ENCODE results near the gene HOXB5. TPM values are rescaled to one million over a fixed set of nuclear protein-coding genes. Genes with fewer than 3 reads are reported as not detected.
A peak's percentile ranks its signal among the peaks of the same experiment; 100 is the strongest.

Gene HOXB5
- total RNA-seq, 2 experiments from 2014 or later, result 0.20 TPM; not detected in 1

GRCh38 chr17:48567646-48568354 is 25.8 kb downstream of the HOXB5 start:
- peaks cover 5% of the 10 kb centered on the region for H3K36me3 Mint-ChIP-seq (ENCODE audit: low read depth)
- H3K27ac Mint-ChIP-seq, result no peak overlapping the region
- peaks cover 3% of the 10 kb centered on the region for H3K4me1 Mint-ChIP-seq
- H3K4me3 Mint-ChIP-seq, result no peak overlapping the region
- H3K27me3 Mint-ChIP-seq, result peaks cover 21% of the 10 kb centered on the region
- ChIA-PET CTCF (interaction anchor here (1.3 kb wide), 1 partner anchor 25 kb away, joined by 3 read pairs; no protein-coding TSS in a partner anchor), POLR2A (interaction anchor here (1.7 kb wide), 1 partner anchor 18 kb away, joined by 5 read pairs; no protein-coding TSS in a partner anchor)
- no peak for DNase-seq
- no peaks in the 10 kb centered on the region for H3K9me3 Mint-ChIP-seq

- Mint-ChIP-seq H3K27me3 (peaks cover 21% of the 10 kb centered on the region), H3K4me3 (no peak overlapping the region), H3K36me3 (ENCODE audit: low read depth) (peaks cover 9% of the 10 kb centered on the region), H3K9me3 (no peaks in the 10 kb centered on the region), H3K27ac (no peak overlapping the region), H3K4me1 (peaks cover 7% of the 10 kb centered on the region)
- POLR2A ChIA-PET, result interaction anchor here (1.7 kb wide), 1 partner anchor 18 kb away, joined by 5 read pairs; no protein-coding TSS in a partner anchor
- CTCF ChIA-PET, result interaction anchor here (1.3 kb wide), 1 partner anchor 26 kb away, joined by 3 read pairs; no protein-coding TSS in a partner anchor
- no peak for DNase-seq
Measured at GRCh38 chr17:48567209-48567608, 26.4 kb downstream of the HOXB5 start.

GRCh38 chr17:48566717-48567116 is 26.9 kb downstream of the HOXB5 start:
- ChIA-PET POLR2A (interaction anchor here (1.7 kb wide), 1 partner anchor 17 kb away, joined by 5 read pairs; no protein-coding TSS in a partner anchor), CTCF (interaction anchor here (0.8 kb wide), 1 partner anchor 215 kb away, joined by 3 read pairs; no protein-coding TSS in a partner anchor)
- H3K4me3 Mint-ChIP-seq, result no peak overlapping the region
- no peaks in the 10 kb centered on the region for H3K9me3 Mint-ChIP-seq
- no peak overlapping the region for H3K27ac Mint-ChIP-seq
- no peak for DNase-seq
- H3K36me3 Mint-ChIP-seq (ENCODE audit: low read depth), result peaks cover 9% of the 10 kb centered on the region
- H3K27me3 Mint-ChIP-seq, result peaks cover 21% of the 10 kb centered on the region
- H3K4me1 Mint-ChIP-seq, result peaks cover 12% of the 10 kb centered on the region

GRCh38 chr17:48565925-48566710 is 27.5 kb downstream of the HOXB5 start:
- H3K4me1 Mint-ChIP-seq, result peaks cover 18% of the 10 kb centered on the region
- no peak overlapping the region for H3K4me3 Mint-ChIP-seq
- peaks cover 21% of the 10 kb centered on the region for H3K27me3 Mint-ChIP-seq
- POLR2A ChIA-PET, result interaction anchor here (1.7 kb wide), 1 partner anchor 17 kb away, joined by 5 read pairs; no protein-coding TSS in a partner anchor
- H3K36me3 Mint-ChIP-seq (ENCODE audit: low read depth), result peaks cover 9% of the 10 kb centered on the region
- CTCF ChIA-PET, result interaction anchor here (0.6 to 0.8 kb wide), 3 partner anchors 214 to 382 kb away, joined by 3 read pairs; no protein-coding TSS in a partner anchor
- H3K9me3 Mint-ChIP-seq, result no peaks in the 10 kb centered on the region
- DNase-seq, result no peak
- no peak overlapping the region for H3K27ac Mint-ChIP-seq

- H3K27me3 Mint-ChIP-seq, result peaks cover 21% of the 10 kb centered on the region
- H3K36me3 Mint-ChIP-seq (ENCODE audit: low read depth), result peaks cover 9% of the 10 kb centered on the region
- H3K4me3 Mint-ChIP-seq, result no peak overlapping the region
- ChIA-PET CTCF (interaction anchor here (0.5 to 0.7 kb wide), 2 partner anchors 94 to 232 kb away, joined by 3 to 5 read pairs; no protein-coding TSS in a partner anchor), POLR2A (no interaction called here)
- peaks cover 19% of the 10 kb centered on the region for H3K4me1 Mint-ChIP-seq
- H3K9me3 Mint-ChIP-seq, result no peaks in the 10 kb centered on the region
- no peak for DNase-seq
- H3K27ac Mint-ChIP-seq, result no peak overlapping the region
Measured at GRCh38 chr17:48565022-48565554, 28.5 kb downstream of the HOXB5 start.

GRCh38 chr17:48564188-48565021 is 29.2 kb downstream of the HOXB5 start:
- Mint-ChIP-seq H3K4me3 (no peak overlapping the region), H3K27me3 (peaks cover 17% of the 10 kb centered on the region), H3K27ac (no peak overlapping the region), H3K9me3 (no peaks in the 10 kb centered on the region), H3K4me1 (peaks cover 19% of the 10 kb centered on the region), H3K36me3 (ENCODE audit: low read depth) (peaks cover 4% of the 10 kb centered on the region)
- DNase-seq, result no peak
- ChIA-PET POLR2A (interaction anchor here (1.1 kb wide), 1 partner anchor 23 kb away, joined by 3 read pairs; no protein-coding TSS in a partner anchor), CTCF (interaction anchor here (0.5 kb wide), 1 partner anchor 93 kb away, joined by 5 read pairs; no protein-coding TSS in a partner anchor)

GRCh38 chr17:48563867-48564187 is 29.8 kb downstream of the HOXB5 start:
- Mint-ChIP-seq H3K4me3 (no peak overlapping the region), H3K27me3 (peaks cover 15% of the 10 kb centered on the region), H3K27ac (no peak overlapping the region), H3K9me3 (no peaks in the 10 kb centered on the region), H3K36me3 (ENCODE audit: low read depth) (peaks cover 4% of the 10 kb centered on the region), H3K4me1 (peaks cover 19% of the 10 kb centered on the region)
- CTCF ChIA-PET, result no interaction called here
- no peak for DNase-seq
- POLR2A ChIA-PET, result interaction anchor here (1.1 kb wide), 1 partner anchor 22 kb away, joined by 3 read pairs; no protein-coding TSS in a partner anchor

- Mint-ChIP-seq H3K4me3 (no peak overlapping the region), H3K27ac (no peak overlapping the region), H3K9me3 (no peaks in the 10 kb centered on the region), H3K36me3 (ENCODE audit: low read depth) (peaks cover 4% of the 10 kb centered on the region), H3K4me1 (peaks cover 19% of the 10 kb centered on the region), H3K27me3 (peaks cover 14% of the 10 kb centered on the region)
- no peak for DNase-seq
- CTCF ChIA-PET, result no interaction called here
- POLR2A ChIA-PET, result interaction anchor here (1.1 kb wide), 1 partner anchor 22 kb away, joined by 3 read pairs; no protein-coding TSS in a partner anchor
Measured at GRCh38 chr17:48563385-48563838, 30.2 kb downstream of the HOXB5 start.

GRCh38 chr17:48562934-48563333 is 30.6 kb downstream of the HOXB5 start:
- H3K27me3 Mint-ChIP-seq, result peaks cover 12% of the 10 kb centered on the region
- DNase-seq, result no peak
- no peak overlapping the region for H3K27ac Mint-ChIP-seq
- H3K4me1 Mint-ChIP-seq, result peaks cover 19% of the 10 kb centered on the region
- peaks cover 4% of the 10 kb centered on the region for H3K36me3 Mint-ChIP-seq (ENCODE audit: low read depth)
- H3K9me3 Mint-ChIP-seq, result no peaks in the 10 kb centered on the region
- CTCF ChIA-PET, result no interaction called here
- H3K4me3 Mint-ChIP-seq, result no peak overlapping the region
- POLR2A ChIA-PET, result no interaction called here

- POLR2A ChIA-PET, result interaction anchor here (1.1 to 1.3 kb wide), 2 partner anchors 8 to 20 kb away, joined by 3 to 5 read pairs; no protein-coding TSS in a partner anchor
- Mint-ChIP-seq H3K36me3 (ENCODE audit: low read depth) (peaks cover 4% of the 10 kb centered on the region), H3K4me1 (peaks cover 19% of the 10 kb centered on the region), H3K4me3 (no peak overlapping the region), H3K27me3 (peaks cover 12% of the 10 kb centered on the region), H3K9me3 (no peaks in the 10 kb centered on the region), H3K27ac (peak overlapping the region; percentile 16)
- DNase-seq, result no peak
- CTCF ChIA-PET, result interaction anchor here (1.5 kb wide), 1 partner anchor 71 kb away, joined by 4 read pairs; no protein-coding TSS in a partner anchor
Measured at GRCh38 chr17:48561884-48562810, 31.4 kb downstream of the HOXB5 start.

Measured in activated CD4-positive, alpha-beta memory T cell treated with anti-CD3 and anti-CD28 coated beads, Interleukin-2, amount 10 ng/mL, durations not matched to agents 7 days and 5 days (primary cell).